MM.1S (cell line): ENCODE data around the gene GPC5.

ENCODE experiments used
- DNase-seq: peaks from one replicate; pipeline ENCODE4 v3.0.0-alpha.2; 2015
- H2AFZ ChIP-seq: fragments of 300-600 bp; sonication (generic); 2 replicates; pipeline ENCODE4 v1.6.0; 2016; ENCODE audit warnings: antibody characterized with exemption, low read length
- H3F3A ChIP-seq: fragments of 300-600 bp; sonication (generic); 2 replicates; pipeline ENCODE4 v1.6.1; 2016; ENCODE audit warnings: mild to moderate bottlenecking, antibody characterized with exemption, low read length, moderate library complexity, mixed read lengths; ENCODE audit not compliant: insufficient read depth
- H3K27ac ChIP-seq: fragments of 300-600 bp; sonication (generic); 2 replicates; pipeline ENCODE4 v1.5.1; 2016; ENCODE audit warnings: mild to moderate bottlenecking, low read length
- H3K27me3 ChIP-seq: fragments of 300-600 bp; sonication (generic); replicated peaks from 2 replicates; pipeline ENCODE4 v1.6.0; 2016; ENCODE audit warnings: low read length; ENCODE audit not compliant: insufficient read depth
- H3K36me3 ChIP-seq: fragments of 300-600 bp; sonication (generic); replicated peaks from 2 replicates; pipeline ENCODE4 v1.6.1; 2016; ENCODE audit warnings: mild to moderate bottlenecking, low read length, mixed read lengths; ENCODE audit not compliant: insufficient read depth
- H3K4me1 ChIP-seq: fragments of 300-600 bp; sonication (generic); 2 replicates; pipeline ENCODE4 v1.6.1; 2016; ENCODE audit warnings: low read length, mixed read lengths
- H3K4me2 ChIP-seq: fragments of 300-600 bp; sonication (generic); 2 replicates; pipeline ENCODE4 v1.6.0; 2016; ENCODE audit warnings: low read depth, low read length
- H3K4me3 ChIP-seq: fragments of 300-600 bp; sonication (generic); 2 replicates; pipeline ENCODE4 v1.5.1; 2016; ENCODE audit warnings: low read length, mixed read lengths
- H3K79me2 ChIP-seq: fragments of 300-600 bp; sonication (generic); 2 replicates; pipeline ENCODE4 v1.6.1; 2016; ENCODE audit warnings: mixed run types, low read length, mixed read lengths
- H3K9ac ChIP-seq: fragments of 300-600 bp; sonication (generic); 2 replicates; pipeline ENCODE4 v1.6.1; 2016; ENCODE audit warnings: low read length, mixed read lengths
- H3K9me2 ChIP-seq: fragments of 300-600 bp; sonication (generic); replicated peaks from 2 replicates; pipeline ENCODE4 v1.6.1; 2016; ENCODE audit warnings: mild to moderate bottlenecking, low read length, mixed read lengths; ENCODE audit not compliant: insufficient read depth
- H3K9me3 ChIP-seq: fragments of 300-600 bp; sonication (generic); replicated peaks from 2 replicates; pipeline ENCODE4 v1.6.1; 2016; ENCODE audit warnings: mild to moderate bottlenecking, low read length, mixed read lengths; ENCODE audit not compliant: insufficient read depth
- H4K20me1 ChIP-seq: fragments of 300-600 bp; sonication (generic); 2 replicates; pipeline ENCODE4 v1.6.1; 2016; ENCODE audit warnings: mild to moderate bottlenecking, low read length, moderate library complexity, mixed read lengths; ENCODE audit not compliant: insufficient read depth
- CTCF ChIP-seq: fragments of 300-600 bp; sonication (generic); IDR thresholded peaks from 2 replicates; pipeline ENCODE4 v1.5.1; 2016; ENCODE audit warnings: antibody characterized with exemption, low read length, mixed read lengths
- EZH2 ChIP-seq: fragments of 300-600 bp; sonication (generic); optimal IDR thresholded peaks from 2 replicates; pipeline ENCODE3; 2017; ENCODE audit warnings: low read depth, mild to moderate bottlenecking, antibody characterized with exemption, low read length, mixed read lengths
- EZH2phosphoT487 ChIP-seq: fragments of 300-600 bp; sonication (generic); IDR thresholded peaks from 2 replicates; pipeline ENCODE4 v1.6.1; 2018; ENCODE audit warnings: antibody characterized with exemption, low read length

Gene GPC5

GRCh38 chr13:92900446-92900845 lies 1502.0 kb downstream of the GPC5 start:
- Histone ChIP-seq H3K4me1 (no peaks in the 10 kb centered on the region), H2AFZ (no peak overlapping the region), H3K9ac (no peak overlapping the region), H3K27me3 (no peaks in the 10 kb centered on the region), H3K79me2 (no peaks in the 10 kb centered on the region), H4K20me1 (no peaks in the 10 kb centered on the region), H3F3A (no peaks in the 10 kb centered on the region), H3K27ac (no peak overlapping the region), H3K9me2 (no peaks in the 10 kb centered on the region), H3K36me3 (no peaks in the 10 kb centered on the region), H3K4me3 (no peak overlapping the region), H3K4me2 (no peak overlapping the region), H3K9me3 (no peaks in the 10 kb centered on the region)
- TF ChIP-seq EZH2 (no peak), EZH2phosphoT487 (no peak), CTCF (no peak)
- no peak for DNase-seq

GRCh38 chr13:92901739-92902138 lies 1503.3 kb downstream of the GPC5 start:
- H3K9ac ChIP-seq: no peak overlapping the region
- H3F3A ChIP-seq: no peaks in the 10 kb centered on the region
- no peak overlapping the region for H2AFZ ChIP-seq
- H4K20me1 ChIP-seq: no peaks in the 10 kb centered on the region
- H3K27me3 ChIP-seq: no peaks in the 10 kb centered on the region
- TF ChIP-seq EZH2phosphoT487 (no peak), CTCF (no peak), EZH2 (no peak)
- H3K4me1 ChIP-seq: no peaks in the 10 kb centered on the region
- no peak overlapping the region for H3K4me2 ChIP-seq
- no peak for DNase-seq
- no peaks in the 10 kb centered on the region for H3K36me3 ChIP-seq
- H3K27ac ChIP-seq: no peak overlapping the region
- no peaks in the 10 kb centered on the region for H3K9me3 ChIP-seq
- no peaks in the 10 kb centered on the region for H3K79me2 ChIP-seq
- H3K9me2 ChIP-seq: no peaks in the 10 kb centered on the region
- H3K4me3 ChIP-seq: no peak overlapping the region

GRCh38 chr13:92912629-92913028 lies 1514.2 kb downstream of the GPC5 start:
- H3F3A ChIP-seq: no peaks in the 10 kb centered on the region
- no peak overlapping the region for H3K9ac ChIP-seq
- H3K9me3 ChIP-seq: no peaks in the 10 kb centered on the region
- TF ChIP-seq EZH2 (no peak), CTCF (no peak), EZH2phosphoT487 (no peak)
- H3K9me2 ChIP-seq: no peaks in the 10 kb centered on the region
- H3K79me2 ChIP-seq: no peaks in the 10 kb centered on the region
- H2AFZ ChIP-seq: no peak overlapping the region
- H3K4me1 ChIP-seq: no peaks in the 10 kb centered on the region
- no peak overlapping the region for H3K27ac ChIP-seq
- no peaks in the 10 kb centered on the region for H3K36me3 ChIP-seq
- no peaks in the 10 kb centered on the region for H3K27me3 ChIP-seq
- H3K4me3 ChIP-seq: no peak overlapping the region
- H4K20me1 ChIP-seq: no peaks in the 10 kb centered on the region
- H3K4me2 ChIP-seq: no peak overlapping the region
- no peak for DNase-seq

- DNase-seq: no peak
- H3K9me2 ChIP-seq: no peaks in the 10 kb centered on the region
- H3K27me3 ChIP-seq: no peaks in the 10 kb centered on the region
- TF ChIP-seq EZH2phosphoT487 (no peak), EZH2 (no peak), CTCF (no peak)
- H2AFZ ChIP-seq: no peak overlapping the region
- H3K4me1 ChIP-seq: no peaks in the 10 kb centered on the region
- no peak overlapping the region for H3K27ac ChIP-seq
- no peak overlapping the region for H3K4me3 ChIP-seq
- no peaks in the 10 kb centered on the region for H4K20me1 ChIP-seq
- no peaks in the 10 kb centered on the region for H3K36me3 ChIP-seq
- no peak overlapping the region for H3K4me2 ChIP-seq
- H3F3A ChIP-seq: no peaks in the 10 kb centered on the region
- H3K79me2 ChIP-seq: no peaks in the 10 kb centered on the region
- H3K9ac ChIP-seq: no peak overlapping the region
- H3K9me3 ChIP-seq: no peaks in the 10 kb centered on the region
Observed at GRCh38 chr13:92913840-92914239, 1515.4 kb downstream of the GPC5 start.
